Nephron (organoid): ENCODE results near the gene WDR49.

Source experiments
- H3K27ac Mint-ChIP-seq, 3 experiments: 2 replicates each; pipeline ENCODE4 v1.8.0; 2020; ENCODE audit warnings: mixed read lengths in 3 of 3, mild to moderate bottlenecking in 2 of 3, moderate library complexity in 1 of 3
- H3K27me3 Mint-ChIP-seq: 2 replicates; pipeline ENCODE4 v1.8.0; 2021; ENCODE audit warnings: low read depth, mild to moderate bottlenecking, moderate library complexity, mixed read lengths
- H3K36me3 Mint-ChIP-seq: 2 replicates; pipeline ENCODE4 v1.8.0; 2020; ENCODE audit warnings: low read depth, mixed read lengths
- H3K4me1 Mint-ChIP-seq: 2 replicates; pipeline ENCODE4 v1.8.0; 2020; ENCODE audit warnings: mixed read lengths
- H3K4me3 Mint-ChIP-seq, 3 experiments: 2 replicates each; pipeline ENCODE4 v1.8.0; 2020; ENCODE audit warnings: mild to moderate bottlenecking in 3 of 3, mixed read lengths in 3 of 3, moderate library complexity in 2 of 3
- H3K9me3 Mint-ChIP-seq: 2 replicates; pipeline ENCODE4 v1.8.0; 2020; ENCODE audit warnings: mixed read lengths
- TF ChIP-seq, protein P1 (sequence below), 3 experiments: fragments of 200-600 bp; sonication (generic); IDR thresholded peaks; one replicate each; pipeline ENCODE4 v1.5.0; 2021; ENCODE audit warnings: antibody characterized with exemption in 3 of 3; ENCODE audit not compliant: unreplicated experiment in 3 of 3

Gene WDR49

DNA sequence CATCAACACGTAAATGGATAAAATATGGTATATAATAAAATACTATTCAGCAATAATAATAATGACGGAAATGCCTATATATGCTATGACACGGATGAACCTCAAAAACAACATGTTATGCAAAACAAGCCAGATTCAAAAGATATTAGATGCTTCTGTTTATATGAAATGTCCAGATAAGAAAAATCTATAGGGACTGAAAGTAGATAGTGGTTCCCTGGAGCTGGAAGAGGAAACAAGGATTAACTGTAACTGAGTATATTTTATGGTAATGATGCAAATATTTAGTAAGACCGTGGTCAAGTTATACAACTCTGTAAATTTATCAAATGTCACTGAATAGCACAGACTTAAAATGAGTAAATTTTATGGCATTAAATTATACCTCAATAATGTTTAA lies 25.8 kb upstream of the WDR49 start:
- H3K4me1 Mint-ChIP-seq = no peaks in the 10 kb centered on the region
- H3K9me3 Mint-ChIP-seq = peaks cover 23% of the 10 kb centered on the region
- peaks cover 65% of the 10 kb centered on the region for H3K36me3 Mint-ChIP-seq
- H3K4me3 Mint-ChIP-seq = no peak overlapping the region
- H3K27ac Mint-ChIP-seq = no peak overlapping the region
- TF ChIP-seq, protein P1, sequence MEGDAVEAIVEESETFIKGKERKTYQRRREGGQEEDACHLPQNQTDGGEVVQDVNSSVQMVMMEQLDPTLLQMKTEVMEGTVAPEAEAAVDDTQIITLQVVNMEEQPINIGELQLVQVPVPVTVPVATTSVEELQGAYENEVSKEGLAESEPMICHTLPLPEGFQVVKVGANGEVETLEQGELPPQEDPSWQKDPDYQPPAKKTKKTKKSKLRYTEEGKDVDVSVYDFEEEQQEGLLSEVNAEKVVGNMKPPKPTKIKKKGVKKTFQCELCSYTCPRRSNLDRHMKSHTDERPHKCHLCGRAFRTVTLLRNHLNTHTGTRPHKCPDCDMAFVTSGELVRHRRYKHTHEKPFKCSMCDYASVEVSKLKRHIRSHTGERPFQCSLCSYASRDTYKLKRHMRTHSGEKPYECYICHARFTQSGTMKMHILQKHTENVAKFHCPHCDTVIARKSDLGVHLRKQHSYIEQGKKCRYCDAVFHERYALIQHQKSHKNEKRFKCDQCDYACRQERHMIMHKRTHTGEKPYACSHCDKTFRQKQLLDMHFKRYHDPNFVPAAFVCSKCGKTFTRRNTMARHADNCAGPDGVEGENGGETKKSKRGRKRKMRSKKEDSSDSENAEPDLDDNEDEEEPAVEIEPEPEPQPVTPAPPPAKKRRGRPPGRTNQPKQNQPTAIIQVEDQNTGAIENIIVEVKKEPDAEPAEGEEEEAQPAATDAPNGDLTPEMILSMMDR (IDR thresholded peaks at IDR 0.05; ENCODE audit: unreplicated experiment in 3 of 3) = no peak
- no peaks in the 10 kb centered on the region for H3K27me3 Mint-ChIP-seq

DNA sequence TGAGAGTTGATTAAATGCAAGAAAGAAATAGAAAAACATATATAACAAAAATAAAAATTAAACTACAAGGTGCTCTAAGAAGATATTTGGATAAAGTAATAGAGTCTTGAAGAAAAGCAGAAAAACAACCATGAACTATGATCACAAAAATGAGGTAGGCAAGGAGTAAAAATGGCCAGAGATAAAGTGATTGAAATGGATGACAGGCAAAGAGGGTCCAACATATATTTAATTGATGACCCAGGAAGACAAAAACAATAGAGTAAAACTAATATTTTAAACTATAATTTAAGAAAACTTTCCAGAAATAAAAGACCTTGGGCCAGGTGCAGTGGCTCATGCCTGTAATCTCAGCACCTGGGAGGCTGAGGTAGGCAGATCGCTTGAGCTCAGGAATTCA lies 22.1 kb upstream of the WDR49 start:
- Mint-ChIP-seq H3K4me3 (no peak overlapping the region), H3K9me3 (peaks cover 30% of the 10 kb centered on the region), H3K4me1 (no peaks in the 10 kb centered on the region), H3K27ac (no peak overlapping the region), H3K36me3 (peaks cover 70% of the 10 kb centered on the region), H3K27me3 (no peaks in the 10 kb centered on the region)
- TF ChIP-seq, protein P1 (IDR thresholded peaks at IDR 0.05; ENCODE audit: unreplicated experiment in 3 of 3) = no peak

DNA sequence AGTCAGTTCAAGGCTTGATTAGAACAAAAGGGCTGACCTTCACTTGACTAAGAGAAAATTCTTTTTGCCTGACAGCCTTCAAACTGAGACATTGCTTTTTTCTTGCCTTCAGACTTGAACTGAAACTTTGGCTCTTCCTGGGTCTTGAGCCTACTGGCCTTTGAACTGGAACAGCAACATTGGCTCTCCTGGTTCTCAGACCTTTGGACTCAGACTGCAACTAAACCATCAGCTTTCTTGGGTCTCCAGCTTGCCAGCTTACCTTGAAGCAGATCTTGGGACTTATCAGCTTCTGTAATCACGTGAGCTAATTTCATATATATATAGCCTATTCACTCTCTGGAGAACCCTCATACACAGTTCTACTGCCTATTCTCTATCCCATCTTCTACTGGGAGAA lies 19.5 kb upstream of the WDR49 start:
- TF ChIP-seq, protein P1 (IDR thresholded peaks at IDR 0.05; ENCODE audit: unreplicated experiment in 3 of 3) = no peak
- Mint-ChIP-seq H3K36me3 (peaks cover 56% of the 10 kb centered on the region), H3K4me1 (peaks cover 7% of the 10 kb centered on the region), H3K9me3 (peaks cover 30% of the 10 kb centered on the region), H3K27ac (no peak overlapping the region), H3K27me3 (no peaks in the 10 kb centered on the region), H3K4me3 (no peak overlapping the region)

DNA sequence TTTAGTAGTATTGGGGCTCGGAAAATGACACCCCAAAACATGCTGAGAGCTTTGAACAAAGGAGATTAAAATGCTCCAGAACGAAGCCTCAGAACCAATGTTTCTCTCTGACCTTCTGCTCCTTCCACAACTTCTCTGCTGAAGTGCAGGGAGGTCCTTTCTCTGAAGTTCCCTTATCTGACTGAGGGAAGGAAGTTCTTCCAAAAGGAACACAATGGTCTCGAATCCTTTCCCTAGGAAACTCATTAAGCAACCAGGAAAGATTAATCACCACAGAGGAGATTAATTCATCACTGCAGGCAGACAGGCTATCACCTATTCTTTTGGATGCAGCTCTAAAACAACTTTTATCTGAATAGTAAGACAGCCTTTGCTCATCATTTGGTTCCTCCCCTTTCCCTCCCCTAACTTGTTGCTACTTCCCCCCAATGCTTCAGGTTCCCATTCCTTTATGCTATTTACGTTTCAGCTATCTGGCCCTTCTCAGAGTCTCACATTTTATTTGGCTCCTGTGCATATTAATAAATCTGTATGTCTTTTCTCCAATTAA lies 18.2 kb upstream of the WDR49 start:
- no peak overlapping the region for H3K27ac Mint-ChIP-seq
- peaks cover 7% of the 10 kb centered on the region for H3K4me1 Mint-ChIP-seq
- TF ChIP-seq, protein P1 (IDR thresholded peaks at IDR 0.05; ENCODE audit: unreplicated experiment in 3 of 3) = no peak
- peaks cover 30% of the 10 kb centered on the region for H3K9me3 Mint-ChIP-seq
- no peaks in the 10 kb centered on the region for H3K27me3 Mint-ChIP-seq
- no peak overlapping the region for H3K4me3 Mint-ChIP-seq
- H3K36me3 Mint-ChIP-seq = peaks cover 43% of the 10 kb centered on the region

DNA sequence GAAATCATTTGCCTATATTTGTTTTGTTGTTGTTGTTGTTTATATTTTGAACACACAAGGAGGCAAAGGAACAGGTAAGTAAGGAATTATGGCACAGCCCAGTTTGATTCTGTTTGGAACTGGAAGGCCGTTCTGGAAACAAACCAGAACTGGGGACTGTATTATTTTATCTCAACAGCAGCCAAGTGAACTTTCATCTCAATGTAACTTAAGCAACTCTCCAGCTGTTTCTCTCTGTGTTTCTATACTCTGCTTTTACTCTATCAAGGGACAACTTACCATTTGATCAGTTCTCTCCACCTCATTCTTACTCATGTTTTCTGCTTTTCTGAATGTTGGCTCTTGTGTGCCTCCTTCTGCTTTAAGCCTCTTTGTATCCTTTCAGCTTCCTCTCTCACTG lies 16.0 kb upstream of the WDR49 start:
- Mint-ChIP-seq H3K4me3 (no peak overlapping the region), H3K4me1 (peaks cover 7% of the 10 kb centered on the region), H3K36me3 (peaks cover 20% of the 10 kb centered on the region), H3K27me3 (no peaks in the 10 kb centered on the region), H3K9me3 (peaks cover 9% of the 10 kb centered on the region), H3K27ac (peak overlapping the region in 2 of 3 experiments; percentile 16 to 41)
- TF ChIP-seq, protein P1 (IDR thresholded peaks at IDR 0.05; ENCODE audit: unreplicated experiment in 3 of 3) = no peak

DNA sequence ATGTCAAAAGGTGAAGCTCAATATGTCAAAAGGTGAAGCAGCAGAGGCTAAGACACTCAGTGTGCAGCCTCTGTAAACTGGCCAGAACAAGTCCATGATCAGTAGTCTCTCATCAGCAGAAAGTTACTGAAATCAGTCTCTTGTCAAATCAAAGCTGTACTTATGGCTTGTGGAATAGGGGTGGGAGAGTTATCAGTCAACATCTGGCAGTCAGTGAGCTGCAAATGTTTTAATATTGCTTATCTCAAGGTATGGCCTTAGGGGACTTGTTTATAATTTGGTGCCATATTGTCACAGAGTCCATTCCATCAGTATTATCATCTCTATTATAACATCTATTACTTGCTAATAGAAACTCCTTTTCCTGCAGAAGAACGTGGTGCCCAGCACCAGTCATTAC lies 14.9 kb upstream of the WDR49 start:
- H3K9me3 Mint-ChIP-seq = no peaks in the 10 kb centered on the region
- TF ChIP-seq, protein P1 (IDR thresholded peaks at IDR 0.05; ENCODE audit: unreplicated experiment in 3 of 3) = no peak
- no peak overlapping the region for H3K4me3 Mint-ChIP-seq
- no peak overlapping the region for H3K27ac Mint-ChIP-seq
- peaks cover 10% of the 10 kb centered on the region for H3K36me3 Mint-ChIP-seq
- no peaks in the 10 kb centered on the region for H3K27me3 Mint-ChIP-seq
- H3K4me1 Mint-ChIP-seq = peaks cover 7% of the 10 kb centered on the region
